A673 (cell line): ENCODE data around the gene LAMA2.

Experiments used
- CTCF ChIP-seq: fragments of 300-800, 200-600 bp; sonication (generic); conservative IDR thresholded peaks from 2 replicates; pipeline ENCODE4 v1.5.1; 2017; ENCODE audit warnings: low read depth, mild to moderate bottlenecking, antibody characterized with exemption, low read length, moderate library complexity, mixed read lengths
- EZH2 ChIP-seq: fragments of 200-600 bp; sonication (generic); IDR thresholded peaks from 2 replicates; pipeline ENCODE4 v1.6.1; 2017; ENCODE audit warnings: borderline replicate concordance, low read depth, mild to moderate bottlenecking, mixed read lengths, antibody characterized with exemption, low read length; ENCODE audit not compliant: poor library complexity, severe bottlenecking

GRCh38 chr6:129495652-129496051 is 612.7 kb downstream of the LAMA2 start:
- TF ChIP-seq CTCF: no peak
- TF ChIP-seq EZH2: no peak
